Measurements from ENCODE around the gene G6PD.
A peak's percentile ranks its signal among the peaks of the same experiment; 100 is the strongest.

G6PD gene

GRCh38 chrX:154490414-154491083 lies 56.1 kb downstream of the G6PD start, which contains the start of gene SLC10A3:
Gene SLC10A3, minus strand, starts transcription at chrX:154490629. Its CDS starts 1,689 bp downstream, at chrX:154488940.
- Histone ChIP-seq H2BK15ac (replicated peaks; ENCODE audit: low read depth) (no peak within 1 kb of the TSS), H3K18ac (ENCODE audit: low read length) (peak within 1 kb of the TSS; percentile 52), H2BK5ac (ENCODE audit: low read length) (no peak within 1 kb of the TSS), H3K56ac (ENCODE audit: low read length) (peak within 1 kb of the TSS; percentile 67), H3K4me1 (ENCODE audit: control insufficient read depth, low read depth, low read length) (no peaks in the 10 kb centered on the region), H3K4ac (ENCODE audit: low read depth, low read length) (peak within 1 kb of the TSS; percentile 58), H3K27me3 (ENCODE audit: insufficient read depth, low read length, poor library complexity) (no peaks in the 10 kb centered on the region), H2BK120ac (ENCODE audit: low read depth, low read length) (no peak within 1 kb of the TSS), H3K27ac (ENCODE audit: low read depth, low read length) (peak within 1 kb of the TSS; percentile 73), H4K8ac (ENCODE audit: low read depth, low read length) (no peak within 1 kb of the TSS), H3K79me1 (ENCODE audit: low read length) (no peaks in the 10 kb centered on the region), H3K4me3 (ENCODE audit: low read length) (peak within 1 kb of the TSS; percentile 6), H3K9ac (ENCODE audit: low read length) (peak within 1 kb of the TSS; percentile 71), H4K5ac (ENCODE audit: low read length) (no peak within 1 kb of the TSS), H3K79me2 (ENCODE audit: control insufficient read depth, insufficient read depth, low read length) (no peaks in the 10 kb centered on the region), H2AK5ac (ENCODE audit: low read length) (no peak within 1 kb of the TSS), H3K23ac (ENCODE audit: low read length) (no peak within 1 kb of the TSS), H3K4me2 (ENCODE audit: low read length) (peak within 1 kb of the TSS; percentile 30), H3K36me3 (ENCODE audit: control insufficient read depth, insufficient read depth, low read length) (no peaks in the 10 kb centered on the region)
- peak; percentile 97 for DNase-seq
- WGBS (ENCODE audit: extremely low coverage, insufficient coverage, low lambda C conversion rate): no CpG with 5 or more reads among the region's 71 CpGs

- no peaks in the 10 kb centered on the region for H3K36me3 ChIP-seq (ENCODE audit: control insufficient read depth, insufficient read depth, low read length)
- H2BK15ac ChIP-seq (replicated peaks; ENCODE audit: low read depth): no peak overlapping the region
- peak overlapping the region; percentile 67 for H3K56ac ChIP-seq (ENCODE audit: low read length)
- H4K5ac ChIP-seq (ENCODE audit: low read length): no peak overlapping the region
- H3K4ac ChIP-seq (ENCODE audit: low read depth, low read length): peak overlapping the region; percentile 58
- peak overlapping the region; percentile 52 for H3K18ac ChIP-seq (ENCODE audit: low read length)
- WGBS (ENCODE audit: extremely low coverage, insufficient coverage, low lambda C conversion rate): no CpG with 5 or more reads among the region's 19 CpGs
- peak overlapping the region; percentile 6 for H3K4me3 ChIP-seq (ENCODE audit: low read length)
- H2AK5ac ChIP-seq (ENCODE audit: low read length): no peak overlapping the region
- peak overlapping the region; percentile 70 for H3K9ac ChIP-seq (ENCODE audit: low read length)
- no peaks in the 10 kb centered on the region for H3K79me2 ChIP-seq (ENCODE audit: control insufficient read depth, insufficient read depth, low read length)
- H3K79me1 ChIP-seq (ENCODE audit: low read length): no peaks in the 10 kb centered on the region
- no peak overlapping the region for H2BK5ac ChIP-seq (ENCODE audit: low read length)
- DNase-seq: peak; percentile 28
- peak overlapping the region; percentile 30 for H3K4me2 ChIP-seq (ENCODE audit: low read length)
- no peak overlapping the region for H2BK120ac ChIP-seq (ENCODE audit: low read depth, low read length)
- no peaks in the 10 kb centered on the region for H3K27me3 ChIP-seq (ENCODE audit: insufficient read depth, low read length, poor library complexity)
- H3K23ac ChIP-seq (ENCODE audit: low read length): no peak overlapping the region
- H3K4me1 ChIP-seq (ENCODE audit: control insufficient read depth, low read depth, low read length): no peaks in the 10 kb centered on the region
- H3K27ac ChIP-seq (ENCODE audit: low read depth, low read length): no peak overlapping the region
- no peak overlapping the region for H4K8ac ChIP-seq (ENCODE audit: low read depth, low read length)
Observed at GRCh38 chrX:154490021-154490413, 56.6 kb downstream of the G6PD start.

DNA sequence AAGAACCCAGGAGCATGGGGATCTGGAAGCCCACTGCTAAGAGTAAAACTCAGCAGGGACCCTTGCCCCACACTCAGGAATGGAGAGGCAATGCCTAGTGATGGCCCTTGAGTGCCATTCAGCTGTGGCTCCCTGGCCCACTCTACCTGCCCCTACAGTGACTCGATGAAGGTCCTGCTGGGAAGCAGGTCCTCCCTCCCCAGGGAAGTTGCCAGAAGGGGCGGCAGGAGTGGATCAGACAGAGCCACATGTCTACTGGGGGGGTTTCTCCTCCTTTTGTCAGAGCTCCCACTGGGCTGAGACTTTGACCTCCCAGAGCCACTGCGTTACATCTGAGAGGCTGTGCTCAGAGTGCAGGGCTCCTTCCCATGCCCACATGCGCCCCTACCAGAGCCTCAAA lies 57.5 kb downstream of the G6PD start:
- Histone ChIP-seq H3K4me2 (ENCODE audit: low read length) (no peak overlapping the region), H2AK5ac (ENCODE audit: low read length) (no peak overlapping the region), H3K18ac (ENCODE audit: low read length) (no peak overlapping the region), H3K23ac (ENCODE audit: low read length) (no peak overlapping the region), H3K36me3 (ENCODE audit: control insufficient read depth, insufficient read depth, low read length) (no peaks in the 10 kb centered on the region), H3K4me1 (ENCODE audit: control insufficient read depth, low read depth, low read length) (no peaks in the 10 kb centered on the region), H2BK15ac (replicated peaks; ENCODE audit: low read depth) (no peak overlapping the region), H3K4me3 (ENCODE audit: low read length) (no peak overlapping the region), H3K9ac (ENCODE audit: low read length) (no peak overlapping the region), H3K27me3 (ENCODE audit: insufficient read depth, low read length, poor library complexity) (no peaks in the 10 kb centered on the region), H2BK5ac (ENCODE audit: low read length) (no peak overlapping the region), H4K5ac (ENCODE audit: low read length) (no peak overlapping the region), H3K79me1 (ENCODE audit: low read length) (no peaks in the 10 kb centered on the region), H3K4ac (ENCODE audit: low read depth, low read length) (no peak overlapping the region), H2BK120ac (ENCODE audit: low read depth, low read length) (no peak overlapping the region), H4K8ac (ENCODE audit: low read depth, low read length) (no peak overlapping the region), H3K79me2 (ENCODE audit: control insufficient read depth, insufficient read depth, low read length) (no peaks in the 10 kb centered on the region), H3K27ac (ENCODE audit: low read depth, low read length) (no peak overlapping the region), H3K56ac (ENCODE audit: low read length) (no peak overlapping the region)
- no CpG with 5 or more reads among the region's 4 CpGs for WGBS (ENCODE audit: extremely low coverage, insufficient coverage, low lambda C conversion rate)
- no peak for DNase-seq

DNA sequence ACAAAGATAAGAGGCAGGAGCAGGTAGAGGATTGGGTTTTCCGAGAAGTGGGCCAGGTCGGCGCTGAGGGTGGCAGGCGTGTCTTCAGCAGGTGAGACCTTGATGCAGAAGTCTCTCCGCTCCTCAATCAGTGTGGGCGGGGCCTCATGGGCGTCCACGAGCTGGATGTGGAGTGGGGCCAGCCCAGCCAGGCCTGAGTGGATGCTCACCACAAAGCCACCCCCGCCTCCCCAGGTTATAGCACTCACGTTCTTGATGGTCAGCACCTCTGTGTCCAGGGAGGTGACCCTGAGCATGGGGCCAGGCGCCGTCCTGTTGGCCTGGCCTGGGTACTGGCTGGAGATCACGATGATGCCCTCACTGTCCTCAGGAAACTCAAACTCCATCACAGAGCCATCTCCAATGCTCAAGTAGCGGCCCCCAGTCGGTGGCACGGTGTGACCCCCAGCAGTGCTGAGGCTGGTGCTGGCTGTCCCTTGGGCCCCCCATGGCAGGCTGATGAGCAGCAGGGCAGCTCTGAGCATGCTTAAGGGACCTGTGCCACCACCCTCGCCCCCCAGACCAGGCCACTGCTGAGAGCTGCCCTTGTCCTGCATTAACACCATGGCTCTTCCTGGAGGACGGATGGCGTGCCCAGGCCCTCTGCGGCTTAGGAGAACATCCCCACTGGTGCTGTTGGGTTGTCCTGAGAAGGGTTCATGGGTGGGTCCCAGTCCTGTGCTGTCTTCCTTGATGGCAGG lies 58.1 kb downstream of the G6PD start:
- no peak overlapping the region for H3K27ac ChIP-seq (ENCODE audit: low read depth, low read length)
- no peak overlapping the region for H3K9ac ChIP-seq (ENCODE audit: low read length)
- no peak for DNase-seq
- H3K4me2 ChIP-seq (ENCODE audit: low read length): no peak overlapping the region
- H3K18ac ChIP-seq (ENCODE audit: low read length): no peak overlapping the region
- H3K79me1 ChIP-seq (ENCODE audit: low read length): no peaks in the 10 kb centered on the region
- no peak overlapping the region for H3K4ac ChIP-seq (ENCODE audit: low read depth, low read length)
- no peaks in the 10 kb centered on the region for H3K27me3 ChIP-seq (ENCODE audit: insufficient read depth, low read length, poor library complexity)
- no peak overlapping the region for H2BK15ac ChIP-seq (replicated peaks; ENCODE audit: low read depth)
- no peaks in the 10 kb centered on the region for H3K79me2 ChIP-seq (ENCODE audit: control insufficient read depth, insufficient read depth, low read length)
- no peaks in the 10 kb centered on the region for H3K36me3 ChIP-seq (ENCODE audit: control insufficient read depth, insufficient read depth, low read length)
- H2BK5ac ChIP-seq (ENCODE audit: low read length): no peak overlapping the region
- H2BK120ac ChIP-seq (ENCODE audit: low read depth, low read length): no peak overlapping the region
- no peaks in the 10 kb centered on the region for H3K4me1 ChIP-seq (ENCODE audit: control insufficient read depth, low read depth, low read length)
- no peak overlapping the region for H3K23ac ChIP-seq (ENCODE audit: low read length)
- H3K4me3 ChIP-seq (ENCODE audit: low read length): no peak overlapping the region
- no peak overlapping the region for H4K8ac ChIP-seq (ENCODE audit: low read depth, low read length)
- no peak overlapping the region for H2AK5ac ChIP-seq (ENCODE audit: low read length)
- WGBS (ENCODE audit: extremely low coverage, insufficient coverage, low lambda C conversion rate): no CpG with 5 or more reads among the region's 20 CpGs
- H4K5ac ChIP-seq (ENCODE audit: low read length): no peak overlapping the region
- no peak overlapping the region for H3K56ac ChIP-seq (ENCODE audit: low read length)

- H3K4me2 ChIP-seq (ENCODE audit: low read length): no peak overlapping the region
- no peak overlapping the region for H2AK5ac ChIP-seq (ENCODE audit: low read length)
- H4K5ac ChIP-seq (ENCODE audit: low read length): no peak overlapping the region
- H3K27ac ChIP-seq (ENCODE audit: low read depth, low read length): no peak overlapping the region
- no CpG with 5 or more reads among the region's 28 CpGs for WGBS (ENCODE audit: extremely low coverage, insufficient coverage, low lambda C conversion rate)
- H2BK15ac ChIP-seq (replicated peaks; ENCODE audit: low read depth): no peak overlapping the region
- no peak overlapping the region for H3K56ac ChIP-seq (ENCODE audit: low read length)
- H3K36me3 ChIP-seq (ENCODE audit: control insufficient read depth, insufficient read depth, low read length): no peaks in the 10 kb centered on the region
- no peaks in the 10 kb centered on the region for H3K79me2 ChIP-seq (ENCODE audit: control insufficient read depth, insufficient read depth, low read length)
- H2BK5ac ChIP-seq (ENCODE audit: low read length): no peak overlapping the region
- no peak for DNase-seq
- H3K4ac ChIP-seq (ENCODE audit: low read depth, low read length): no peak overlapping the region
- H3K4me3 ChIP-seq (ENCODE audit: low read length): no peak overlapping the region
- no peaks in the 10 kb centered on the region for H3K4me1 ChIP-seq (ENCODE audit: control insufficient read depth, low read depth, low read length)
- no peak overlapping the region for H4K8ac ChIP-seq (ENCODE audit: low read depth, low read length)
- H3K23ac ChIP-seq (ENCODE audit: low read length): no peak overlapping the region
- no peaks in the 10 kb centered on the region for H3K79me1 ChIP-seq (ENCODE audit: low read length)
- H3K27me3 ChIP-seq (ENCODE audit: insufficient read depth, low read length, poor library complexity): no peaks in the 10 kb centered on the region
- no peak overlapping the region for H2BK120ac ChIP-seq (ENCODE audit: low read depth, low read length)
- no peak overlapping the region for H3K18ac ChIP-seq (ENCODE audit: low read length)
- no peak overlapping the region for H3K9ac ChIP-seq (ENCODE audit: low read length)
Observed at GRCh38 chrX:154487518-154488290, 58.9 kb downstream of the G6PD start.

Measured in mesendoderm (in vitro differentiated cells).